HG03460 (cell line): Measurements from ENCODE around the gene SLC17A9.

ENCODE experiments used
- ATAC-seq: cut with Tn5 transposase; IDR thresholded peaks from one replicate; pipeline ENCODE4 v1.9.1; 2021; ENCODE audit not compliant: unreplicated experiment

SLC17A9 gene

DNA sequence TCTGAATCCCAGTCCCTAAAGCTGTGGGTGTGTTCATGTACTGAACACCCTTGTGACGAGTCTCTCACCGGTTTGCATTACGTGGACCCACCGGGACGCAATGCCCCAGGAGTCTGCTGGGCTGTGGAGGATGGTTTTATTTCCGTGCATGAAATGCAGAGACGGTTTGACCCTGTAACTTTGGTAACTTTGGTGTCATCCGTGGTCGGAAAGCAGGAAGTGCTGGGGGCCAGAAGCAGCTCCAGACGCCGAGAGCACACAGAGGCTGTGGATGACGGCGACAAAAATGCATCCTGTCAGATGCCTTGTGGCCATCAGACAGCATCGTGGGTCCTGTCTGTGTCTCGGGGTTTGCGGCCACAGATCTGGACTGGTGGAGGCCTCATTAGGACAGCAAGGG, 47.1 kb downstream of the SLC17A9 start:
- no peak for ATAC-seq

DNA sequence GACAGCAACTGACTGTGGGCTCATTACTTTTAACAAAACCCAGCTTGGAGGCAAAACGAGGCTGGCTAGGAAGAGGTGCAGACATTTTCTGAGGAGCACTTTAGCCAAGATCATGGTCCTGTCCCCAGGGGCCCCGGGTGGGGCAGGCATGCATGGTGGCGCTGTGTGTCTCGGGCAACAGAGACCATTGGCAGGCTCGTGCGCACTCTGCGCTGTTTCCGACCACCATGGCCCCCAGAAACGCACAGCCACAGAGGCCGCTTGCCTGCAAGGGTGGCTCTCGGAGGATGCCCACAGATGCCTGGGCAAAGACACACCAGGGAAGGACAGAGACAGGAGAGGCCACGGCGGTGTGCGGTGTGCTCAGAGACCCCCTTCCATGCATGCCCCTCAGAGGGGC, 47.5 kb downstream of the SLC17A9 start:
- no peak for ATAC-seq

DNA sequence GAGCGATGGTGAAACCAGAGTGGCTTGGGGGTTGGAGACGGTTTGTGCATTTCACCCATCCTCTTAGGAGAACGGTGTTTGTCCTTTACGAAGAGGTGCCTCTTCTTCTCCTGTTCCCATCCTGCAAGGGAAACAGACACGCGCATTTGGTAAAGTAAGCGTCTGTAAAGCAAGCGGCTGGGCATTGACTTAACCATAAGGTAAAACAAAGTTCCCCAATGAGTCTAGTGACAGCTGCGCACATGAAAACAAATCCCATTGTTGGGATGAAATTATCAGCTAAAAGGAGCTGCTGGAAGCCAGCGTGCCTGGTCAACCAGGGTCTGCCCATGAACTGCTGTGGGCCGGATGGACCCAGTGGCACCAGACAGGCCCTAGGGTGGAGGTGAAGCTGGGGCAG, 48.4 kb downstream of the SLC17A9 start:
- ATAC-seq: no peak

DNA sequence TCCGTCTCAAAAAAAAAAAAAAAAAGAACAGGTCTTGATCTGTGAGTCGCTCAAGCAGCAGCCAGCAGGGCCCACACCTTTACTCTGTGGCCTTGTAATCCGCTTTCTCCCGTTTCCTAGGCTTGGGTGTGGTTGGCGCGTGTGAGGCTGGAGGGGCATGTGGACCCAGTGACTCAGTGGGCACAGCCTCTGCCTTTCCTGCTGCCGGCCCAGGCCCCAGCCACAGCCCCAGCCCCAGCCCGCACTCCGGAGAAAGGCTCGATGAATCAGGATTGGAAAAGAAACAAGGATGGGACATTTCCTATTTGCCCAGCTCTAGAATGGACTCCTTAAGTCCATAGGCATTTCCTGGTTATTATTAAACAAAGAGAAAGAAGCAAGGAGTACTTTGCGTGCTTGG, 50.0 kb downstream of the SLC17A9 start:
- ATAC-seq: no peak

DNA sequence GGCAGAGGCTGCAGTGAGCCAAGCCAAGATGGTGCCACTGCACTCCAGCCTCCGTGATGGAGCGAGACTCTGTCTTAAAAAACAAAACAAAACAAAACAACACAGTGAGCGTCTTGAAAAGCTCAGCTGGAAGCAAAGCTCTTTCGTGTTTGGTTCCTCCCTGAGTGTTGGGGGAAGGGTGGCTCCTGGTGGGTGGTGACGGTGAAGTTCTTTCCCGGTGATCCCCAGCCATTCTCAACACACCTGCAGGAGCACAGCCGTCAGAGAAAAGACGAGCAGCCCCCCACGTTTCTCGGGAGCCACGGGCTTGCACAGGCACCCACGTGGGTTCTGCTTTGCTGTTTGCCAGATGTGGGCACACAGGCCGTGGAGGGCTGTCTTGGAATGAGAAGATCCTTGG, 51.0 kb downstream of the SLC17A9 start:
- no peak for ATAC-seq

DNA sequence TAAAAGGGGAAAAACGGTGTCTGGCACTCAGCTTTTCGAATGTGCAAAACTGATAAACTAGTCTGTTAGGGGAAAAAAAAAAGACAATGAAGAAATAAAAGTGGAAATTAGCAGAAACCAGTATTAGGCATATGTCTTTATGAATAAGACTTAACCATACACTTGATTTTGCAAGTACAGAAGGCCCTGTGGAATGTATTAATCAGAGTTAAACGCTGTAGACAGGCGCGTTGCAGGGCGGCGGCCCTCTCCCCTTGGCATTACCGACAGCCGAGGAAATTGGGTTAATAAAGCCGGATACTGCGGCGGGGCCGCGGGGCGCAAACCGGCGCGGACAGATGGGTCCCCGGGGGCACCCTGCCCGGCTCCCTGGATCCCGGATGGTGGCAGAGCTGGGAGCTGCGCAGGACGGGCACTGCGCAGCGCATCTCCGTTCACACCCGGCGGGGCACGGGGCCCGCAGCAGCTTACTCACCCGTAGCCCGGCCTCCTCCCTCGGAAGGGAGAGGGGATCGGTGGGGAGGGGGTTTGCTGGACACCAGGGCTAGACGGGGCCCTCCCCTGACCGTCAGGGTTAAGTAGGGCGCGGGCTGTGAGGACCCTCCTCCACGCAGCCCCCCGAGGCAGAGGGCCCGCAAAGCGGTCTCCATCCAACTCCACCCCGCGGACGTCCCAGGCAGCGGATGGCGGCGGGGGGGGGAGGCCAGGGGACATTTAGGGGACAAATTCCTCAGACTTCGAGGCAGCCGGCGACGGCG, 52.3 kb downstream of the SLC17A9 start:
- no peak for ATAC-seq

DNA sequence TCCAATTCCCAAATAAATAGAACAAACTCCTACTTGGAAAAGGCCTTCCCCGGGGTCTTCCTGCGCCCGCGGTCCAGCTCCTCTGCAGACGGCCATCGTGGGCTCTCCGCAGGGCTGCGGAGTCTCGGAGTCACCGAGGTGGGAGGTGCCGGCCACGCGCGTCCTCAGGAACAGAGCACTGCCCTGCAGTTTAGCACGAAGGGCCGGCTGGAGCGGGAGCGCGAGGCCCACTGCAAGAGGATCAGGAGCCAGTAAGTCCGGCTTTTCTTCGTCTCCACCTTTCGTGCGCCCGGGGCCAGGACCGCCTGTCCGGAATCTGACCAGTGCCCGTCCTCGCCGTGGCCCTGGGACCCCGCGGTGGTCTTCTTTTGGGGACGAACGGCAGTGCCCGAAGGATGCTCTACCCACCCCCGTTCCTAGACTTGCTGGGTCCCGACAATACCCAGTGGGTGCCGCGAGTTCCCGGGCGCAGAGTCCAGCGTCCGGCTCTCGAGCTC, 52.9 kb downstream of the SLC17A9 start:
- ATAC-seq: no peak

DNA sequence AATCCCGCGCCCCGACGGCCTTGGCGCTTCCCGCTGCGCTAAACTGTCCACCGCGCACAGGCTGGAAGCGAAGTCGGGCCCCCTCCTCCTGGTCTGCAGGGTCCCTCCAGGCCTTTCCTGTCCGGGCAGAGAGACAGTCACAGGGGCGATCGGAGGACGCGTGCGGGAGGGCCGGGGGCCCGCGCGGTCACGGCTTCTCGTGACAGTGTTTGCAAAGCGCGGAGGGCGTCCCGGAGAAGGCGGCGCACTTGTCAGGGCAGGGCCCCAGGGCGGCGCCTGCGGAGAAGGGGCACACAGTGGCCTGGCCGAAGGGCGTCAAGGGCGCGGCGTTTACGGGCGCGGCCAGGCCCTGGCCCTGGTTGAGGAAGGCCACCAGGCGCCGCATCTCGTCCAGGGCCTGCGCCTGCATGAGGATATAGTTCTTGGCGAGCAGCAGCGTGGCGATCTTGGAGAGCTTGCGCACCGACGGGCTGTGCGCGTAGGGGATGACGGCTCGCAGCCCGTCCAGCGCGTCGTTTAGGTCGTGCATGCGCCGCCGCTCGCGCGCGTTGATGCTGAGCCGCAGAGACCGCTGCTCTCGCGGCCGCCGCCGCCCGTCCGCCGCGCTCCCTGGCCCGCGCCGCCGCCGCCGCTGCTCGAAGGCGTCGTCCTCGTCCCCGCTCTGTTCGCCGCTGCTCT, 53.5 kb downstream of the SLC17A9 start:
- no peak for ATAC-seq

DNA sequence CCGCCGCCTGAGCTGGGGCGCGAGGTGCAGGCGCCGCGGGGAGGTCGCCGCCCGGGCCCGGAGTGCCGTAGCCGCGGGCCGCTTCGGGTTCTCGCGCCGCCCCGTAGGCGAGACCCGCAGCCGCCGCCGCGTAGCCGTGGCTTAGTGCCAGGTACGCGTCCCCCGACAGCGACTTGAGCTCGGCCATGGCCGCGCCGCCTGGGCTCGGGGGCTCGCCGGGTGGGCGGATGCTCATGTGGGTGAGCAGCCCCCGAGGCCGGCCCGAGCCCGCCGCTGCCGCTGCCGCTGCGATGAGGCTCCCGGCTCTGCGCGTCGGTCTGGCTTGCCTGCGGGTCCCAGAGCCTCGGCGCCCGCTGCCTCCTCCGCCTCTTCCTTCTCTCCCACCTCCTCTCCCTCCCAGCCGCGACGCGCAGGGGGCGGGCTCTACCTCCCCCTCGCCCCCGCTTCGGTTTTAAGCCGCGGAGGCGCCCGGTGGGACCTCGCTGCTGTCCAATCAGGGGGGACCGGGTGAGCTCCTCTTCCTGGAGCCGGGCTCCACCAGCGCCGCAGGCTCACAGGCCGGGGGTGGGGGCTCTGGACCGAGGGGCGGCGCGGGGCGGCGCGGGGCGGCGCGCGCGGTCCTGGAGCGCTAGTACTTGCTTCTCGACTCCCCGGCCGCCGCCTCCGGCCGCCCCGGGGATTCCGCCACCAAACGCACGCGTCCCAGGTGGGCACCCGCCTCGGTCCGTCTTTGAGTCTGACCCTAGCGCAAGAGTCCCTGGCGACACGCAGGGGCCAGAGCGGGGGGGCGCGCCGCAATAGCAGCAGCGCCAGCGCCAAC, 54.2 kb downstream of the SLC17A9 start, which contains the start of gene BHLHE23:
BHLHE23 (minus strand) TSS at position 425 of the 820 bp plus-strand sequence; CDS start at position 235, 190 bp downstream.
- ATAC-seq: no peak

DNA sequence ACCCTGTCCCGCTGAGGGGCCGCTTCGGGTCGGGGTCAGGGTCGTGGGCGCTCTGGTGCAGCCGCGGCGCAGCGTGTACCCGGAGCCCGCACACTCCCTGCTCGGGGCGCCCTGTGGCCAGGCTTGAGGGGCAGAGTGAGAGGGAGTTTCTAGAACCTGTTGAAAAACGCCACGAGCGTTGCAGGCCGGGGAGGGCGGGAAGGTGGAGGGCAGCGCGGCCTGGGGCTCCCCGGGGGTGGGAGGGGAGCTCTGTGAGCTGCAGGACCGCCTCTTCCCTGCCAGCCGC, 54.8 kb downstream of the SLC17A9 start:
- no peak for ATAC-seq

DNA sequence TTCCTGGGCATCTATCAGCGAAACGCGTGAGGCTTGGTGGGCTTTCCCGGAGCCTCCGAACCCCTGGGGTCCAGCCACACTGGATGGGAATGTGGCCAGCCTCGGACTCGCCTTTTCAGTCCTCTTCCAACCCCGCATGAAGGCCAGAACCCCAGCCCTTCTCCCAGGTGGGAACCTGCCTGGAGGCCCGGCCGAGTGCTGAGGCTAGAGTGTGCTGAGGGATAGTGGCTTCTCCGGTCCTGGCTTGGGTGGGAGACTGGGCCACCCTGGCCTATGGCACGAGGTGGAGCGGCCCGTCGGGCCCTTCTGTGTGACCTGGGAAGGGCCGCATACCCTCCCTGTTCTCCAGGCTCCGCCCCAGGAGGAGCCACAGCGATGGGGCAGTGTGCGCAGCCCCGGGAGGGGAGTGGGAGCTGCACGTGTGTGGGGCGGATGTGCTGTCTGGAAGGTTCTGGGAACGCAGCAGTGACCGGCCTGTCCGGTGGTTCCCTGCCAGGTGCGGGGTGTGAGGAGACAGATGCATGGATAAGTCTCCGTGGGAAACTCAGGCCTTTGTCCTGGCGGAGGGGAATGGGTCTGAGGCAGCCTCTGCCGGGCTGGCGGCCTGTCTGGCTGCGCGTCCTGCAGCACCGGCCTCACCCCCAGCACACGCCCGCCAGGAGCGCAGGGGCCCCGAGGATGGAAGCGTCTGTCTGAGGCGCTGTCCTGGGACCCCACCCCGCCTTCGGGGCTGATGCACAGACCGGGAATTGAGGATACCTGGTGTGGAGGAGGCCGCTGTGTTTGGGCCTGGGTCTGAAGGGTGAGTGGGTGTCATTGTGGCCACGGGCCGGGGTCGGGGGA, 55.4 kb downstream of the SLC17A9 start:
- ATAC-seq: no peak

DNA sequence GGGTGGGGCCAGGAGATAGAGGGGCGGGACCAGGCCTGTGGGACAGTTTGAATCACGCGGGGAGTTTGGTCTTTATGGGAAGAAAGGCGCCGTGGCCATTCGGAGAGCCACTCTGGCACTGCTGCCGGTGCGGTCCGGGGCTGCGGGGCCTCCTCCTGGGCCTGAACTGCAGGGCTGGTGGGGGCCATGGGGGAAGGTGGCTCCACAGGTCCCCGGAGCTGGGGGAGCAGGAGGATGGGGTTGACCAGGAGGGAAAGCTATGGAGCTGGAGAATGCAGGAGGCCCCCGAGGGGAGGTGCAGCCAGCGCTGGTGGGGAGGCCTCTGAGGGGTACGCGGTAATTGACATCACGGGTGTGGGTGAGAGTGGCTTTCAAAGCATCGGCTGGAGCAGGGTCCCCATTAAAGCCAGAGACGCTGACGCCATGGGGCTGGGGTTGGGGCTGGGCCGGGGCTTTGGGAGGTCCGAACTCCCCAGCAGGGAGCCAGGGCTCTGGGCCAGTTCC, 56.1 kb downstream of the SLC17A9 start:
- ATAC-seq: no peak

DNA sequence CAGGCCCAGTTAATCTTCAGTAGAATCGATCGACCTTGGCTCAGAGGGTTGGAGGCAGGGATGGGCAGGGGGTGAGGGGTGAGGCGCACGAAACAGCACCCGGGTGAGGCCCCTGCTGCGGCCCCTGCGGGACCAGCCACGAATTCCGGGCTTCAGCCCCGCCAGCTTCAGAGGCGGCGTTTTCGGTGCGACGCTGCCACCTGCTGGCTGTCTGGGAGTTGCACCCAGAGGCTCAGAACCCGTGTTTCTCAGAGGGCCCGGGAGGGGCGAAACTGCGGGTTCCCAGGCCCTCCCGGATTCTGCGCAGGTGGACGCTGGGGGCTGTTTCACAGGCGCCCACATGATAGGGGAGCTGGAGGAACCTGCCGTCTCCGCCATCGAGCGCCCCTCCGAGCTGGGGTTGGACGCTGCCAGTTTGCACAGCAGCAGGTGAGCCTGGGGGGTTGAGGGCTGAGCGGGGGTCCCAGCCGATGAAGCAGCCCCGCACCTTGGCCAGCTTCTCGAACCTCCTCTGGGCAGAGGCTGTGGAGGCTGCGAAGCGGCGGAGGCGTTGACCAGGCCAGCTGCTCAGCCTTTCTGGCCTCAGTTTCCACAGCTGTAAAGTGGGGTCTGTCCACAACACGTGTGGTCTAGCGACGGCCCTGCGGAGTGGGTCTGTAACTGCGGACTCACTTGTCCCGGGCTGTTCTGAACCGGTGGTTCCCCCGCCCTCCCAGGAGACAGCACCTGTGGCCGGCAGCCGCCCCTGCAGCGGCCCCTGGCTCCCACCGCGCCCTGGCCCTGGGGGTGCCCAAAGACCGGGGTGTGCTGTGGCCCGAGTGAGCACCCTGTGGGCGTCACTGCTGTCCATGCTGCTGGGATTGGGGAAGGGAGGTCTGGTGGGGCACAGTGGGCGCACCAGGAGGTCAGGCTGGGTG, 56.8 kb downstream of the SLC17A9 start:
- peak; percentile 49 for ATAC-seq

DNA sequence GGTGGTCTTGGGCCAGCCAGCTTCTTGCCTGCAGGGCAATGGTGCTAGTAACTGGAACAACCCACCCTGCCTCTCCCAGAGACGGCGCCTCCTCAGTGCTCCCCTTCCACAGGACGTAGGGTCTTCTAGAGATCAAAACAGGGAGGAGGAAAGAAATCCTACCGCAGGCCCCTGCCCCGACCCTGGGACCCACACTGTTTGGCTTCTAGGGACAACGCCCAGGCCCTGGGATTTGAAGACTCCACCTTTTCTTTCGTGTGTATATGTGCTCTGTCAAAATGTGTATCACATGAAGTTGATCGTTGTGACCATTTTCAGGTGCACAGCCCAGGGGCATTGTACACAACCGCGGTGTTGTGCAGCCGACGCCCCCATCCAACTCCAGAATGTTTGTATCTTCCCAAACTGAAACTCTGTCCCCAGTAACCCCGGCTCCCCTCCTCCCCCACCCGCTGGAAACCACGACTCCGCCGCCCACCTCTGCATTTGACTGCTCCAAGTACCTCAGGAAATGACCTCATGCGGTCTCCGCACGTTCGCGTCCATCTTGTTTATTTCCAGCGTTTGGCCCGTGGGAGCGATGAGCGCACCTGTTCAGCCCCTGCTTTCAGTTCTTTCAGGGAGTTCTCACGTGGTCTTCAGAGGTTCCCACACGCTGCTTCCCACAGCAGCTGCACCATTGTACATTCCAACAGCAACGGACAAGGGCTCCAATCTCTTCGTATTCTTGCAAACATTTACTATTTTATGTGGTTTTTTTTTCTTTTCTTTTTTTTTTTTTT, 57.7 kb downstream of the SLC17A9 start:
- ATAC-seq: peak; percentile 44

DNA sequence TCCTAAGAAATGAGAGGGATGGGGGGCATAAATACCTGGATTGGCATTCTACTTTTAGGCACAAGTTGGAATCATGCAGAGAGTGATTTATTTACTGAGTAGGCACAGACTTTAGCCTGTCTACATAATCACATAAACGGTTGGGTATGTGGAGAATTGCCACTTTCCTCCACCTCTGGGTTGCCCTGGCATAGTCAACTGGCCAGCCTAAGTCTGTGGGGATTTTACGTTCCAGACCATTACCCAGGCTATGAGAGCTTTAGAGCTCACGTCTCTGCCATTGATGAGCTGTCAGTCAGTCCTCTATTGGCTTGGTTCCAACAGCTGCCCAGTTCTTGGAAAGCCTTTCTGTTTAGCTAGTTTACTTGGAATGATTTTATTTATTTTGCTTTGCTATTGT, 59.3 kb downstream of the SLC17A9 start:
- ATAC-seq: no peak

DNA sequence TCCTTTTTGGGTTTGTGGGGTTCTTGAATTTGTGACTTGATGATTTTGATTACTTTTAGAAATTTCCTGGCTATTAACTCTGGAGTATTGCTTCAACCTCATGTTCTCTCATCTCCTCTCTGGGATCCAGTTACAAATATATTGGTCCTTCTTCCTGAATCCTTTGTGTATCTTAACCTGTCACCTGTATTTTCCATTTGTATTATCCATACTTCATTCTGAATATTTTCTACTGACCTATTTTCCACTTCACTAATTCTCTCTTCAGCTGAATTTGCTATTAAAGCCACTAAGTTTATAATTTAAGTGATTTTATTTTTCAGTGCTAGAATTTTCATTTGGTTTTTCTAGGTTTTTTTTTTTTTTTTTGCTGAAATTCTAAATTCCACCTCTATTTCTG, 60.7 kb downstream of the SLC17A9 start:
- no peak for ATAC-seq

DNA sequence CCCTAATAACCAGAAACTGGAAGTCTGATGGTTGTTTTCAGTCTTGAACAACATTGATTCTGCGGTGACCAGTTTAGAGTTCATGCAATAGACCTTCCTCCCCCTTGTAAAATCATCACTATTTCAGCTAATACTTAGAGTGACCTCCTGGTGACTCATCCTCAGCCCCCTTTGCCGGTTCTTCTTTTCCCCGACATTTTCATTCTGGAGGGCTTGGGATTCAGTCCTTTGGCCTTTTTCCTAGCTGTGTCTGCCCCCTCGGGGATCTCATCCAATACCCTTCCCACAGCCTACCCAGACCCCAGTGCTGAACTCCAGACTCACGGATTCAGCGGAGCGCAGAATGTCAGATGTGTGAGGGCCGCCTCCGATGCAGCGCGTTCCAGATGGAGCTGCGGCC, 61.8 kb downstream of the SLC17A9 start:
- no peak for ATAC-seq

DNA sequence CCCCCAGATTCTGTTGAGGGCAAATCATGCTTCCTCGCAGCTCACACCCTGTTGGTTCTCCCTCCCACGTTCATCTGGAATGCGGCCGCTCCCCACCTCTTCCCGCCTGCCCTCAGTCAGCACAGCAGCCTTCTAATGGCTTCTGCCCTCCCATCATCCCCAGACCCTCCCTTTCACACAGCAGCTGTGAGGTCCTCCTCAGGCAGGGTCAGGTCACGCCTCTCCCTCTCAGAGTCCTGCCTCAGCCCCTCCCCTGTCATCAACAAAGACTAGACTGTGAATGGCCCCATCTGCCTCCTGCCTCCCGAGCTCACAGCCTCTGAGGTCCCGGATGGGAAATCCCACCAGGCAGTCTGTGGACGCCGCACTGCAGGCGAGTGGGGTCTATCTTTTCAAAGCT, 62.2 kb downstream of the SLC17A9 start:
- no peak for ATAC-seq

DNA sequence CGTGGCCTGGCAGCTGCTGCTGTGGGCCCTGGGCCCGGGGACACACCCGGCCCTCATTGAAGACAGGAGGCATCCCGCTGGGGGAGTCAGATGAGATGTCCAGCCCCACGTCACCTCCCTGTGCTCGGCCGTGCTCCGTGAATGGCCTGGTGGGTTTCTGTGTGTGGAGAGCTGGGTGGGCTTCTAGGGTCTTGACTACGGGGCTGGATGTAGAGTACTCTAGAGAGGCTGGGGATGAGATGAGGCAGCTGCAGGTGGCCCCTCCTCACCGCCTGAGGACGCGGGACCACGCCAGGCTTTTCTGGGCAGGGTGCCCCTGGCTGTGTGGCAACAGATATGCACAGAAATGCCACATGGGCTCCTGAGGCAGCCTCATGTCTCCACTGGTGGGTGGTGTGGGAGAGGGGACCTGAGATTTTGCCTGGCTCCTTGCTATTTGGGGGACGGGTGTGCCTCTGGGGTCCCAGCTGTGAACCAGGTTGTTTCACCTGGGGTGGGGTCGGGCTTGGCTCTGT, 62.7 kb downstream of the SLC17A9 start:
- ATAC-seq: no peak
